Measurements from ENCODE around the gene RNF169.

- TF ChIP-seq, protein P1, sequence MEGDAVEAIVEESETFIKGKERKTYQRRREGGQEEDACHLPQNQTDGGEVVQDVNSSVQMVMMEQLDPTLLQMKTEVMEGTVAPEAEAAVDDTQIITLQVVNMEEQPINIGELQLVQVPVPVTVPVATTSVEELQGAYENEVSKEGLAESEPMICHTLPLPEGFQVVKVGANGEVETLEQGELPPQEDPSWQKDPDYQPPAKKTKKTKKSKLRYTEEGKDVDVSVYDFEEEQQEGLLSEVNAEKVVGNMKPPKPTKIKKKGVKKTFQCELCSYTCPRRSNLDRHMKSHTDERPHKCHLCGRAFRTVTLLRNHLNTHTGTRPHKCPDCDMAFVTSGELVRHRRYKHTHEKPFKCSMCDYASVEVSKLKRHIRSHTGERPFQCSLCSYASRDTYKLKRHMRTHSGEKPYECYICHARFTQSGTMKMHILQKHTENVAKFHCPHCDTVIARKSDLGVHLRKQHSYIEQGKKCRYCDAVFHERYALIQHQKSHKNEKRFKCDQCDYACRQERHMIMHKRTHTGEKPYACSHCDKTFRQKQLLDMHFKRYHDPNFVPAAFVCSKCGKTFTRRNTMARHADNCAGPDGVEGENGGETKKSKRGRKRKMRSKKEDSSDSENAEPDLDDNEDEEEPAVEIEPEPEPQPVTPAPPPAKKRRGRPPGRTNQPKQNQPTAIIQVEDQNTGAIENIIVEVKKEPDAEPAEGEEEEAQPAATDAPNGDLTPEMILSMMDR (IDR thresholded peaks at IDR 0.05): no peak
- TF ChIP-seq POLR2A (IDR thresholded peaks at IDR 0.05; ENCODE audit: low read length) (no peak), MYC (IDR thresholded peaks at IDR 0.05; ENCODE audit: borderline replicate concordance, low read length) (no peak), HDAC2 (IDR thresholded peaks at IDR 0.05) (no peak), ESRRA (IDR thresholded peaks at IDR 0.05; ENCODE audit: borderline replicate concordance, low read length) (no peak)
- TF ChIP-seq, protein P2, sequence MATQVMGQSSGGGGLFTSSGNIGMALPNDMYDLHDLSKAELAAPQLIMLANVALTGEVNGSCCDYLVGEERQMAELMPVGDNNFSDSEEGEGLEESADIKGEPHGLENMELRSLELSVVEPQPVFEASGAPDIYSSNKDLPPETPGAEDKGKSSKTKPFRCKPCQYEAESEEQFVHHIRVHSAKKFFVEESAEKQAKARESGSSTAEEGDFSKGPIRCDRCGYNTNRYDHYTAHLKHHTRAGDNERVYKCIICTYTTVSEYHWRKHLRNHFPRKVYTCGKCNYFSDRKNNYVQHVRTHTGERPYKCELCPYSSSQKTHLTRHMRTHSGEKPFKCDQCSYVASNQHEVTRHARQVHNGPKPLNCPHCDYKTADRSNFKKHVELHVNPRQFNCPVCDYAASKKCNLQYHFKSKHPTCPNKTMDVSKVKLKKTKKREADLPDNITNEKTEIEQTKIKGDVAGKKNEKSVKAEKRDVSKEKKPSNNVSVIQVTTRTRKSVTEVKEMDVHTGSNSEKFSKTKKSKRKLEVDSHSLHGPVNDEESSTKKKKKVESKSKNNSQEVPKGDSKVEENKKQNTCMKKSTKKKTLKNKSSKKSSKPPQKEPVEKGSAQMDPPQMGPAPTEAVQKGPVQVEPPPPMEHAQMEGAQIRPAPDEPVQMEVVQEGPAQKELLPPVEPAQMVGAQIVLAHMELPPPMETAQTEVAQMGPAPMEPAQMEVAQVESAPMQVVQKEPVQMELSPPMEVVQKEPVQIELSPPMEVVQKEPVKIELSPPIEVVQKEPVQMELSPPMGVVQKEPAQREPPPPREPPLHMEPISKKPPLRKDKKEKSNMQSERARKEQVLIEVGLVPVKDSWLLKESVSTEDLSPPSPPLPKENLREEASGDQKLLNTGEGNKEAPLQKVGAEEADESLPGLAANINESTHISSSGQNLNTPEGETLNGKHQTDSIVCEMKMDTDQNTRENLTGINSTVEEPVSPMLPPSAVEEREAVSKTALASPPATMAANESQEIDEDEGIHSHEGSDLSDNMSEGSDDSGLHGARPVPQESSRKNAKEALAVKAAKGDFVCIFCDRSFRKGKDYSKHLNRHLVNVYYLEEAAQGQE (IDR thresholded peaks at IDR 0.05): no peak
Observed at GRCh38 chr11:74751303-74751702, 2.7 kb downstream of the RNF169 start.
